ENCODE measurements around the gene TMEM240. TPM values are rescaled to one million over a fixed set of nuclear protein-coding genes. Genes with fewer than 3 reads are reported as not detected.
"Not testable (repeated sequence)": the region's sequence is repeated elsewhere in the genome, so short reads cannot be mapped to it uniquely, and the experiment has no call there.

Gene TMEM240
- total RNA-seq, 1 donor from 2014 or later = 1.1 TPM

DNA sequence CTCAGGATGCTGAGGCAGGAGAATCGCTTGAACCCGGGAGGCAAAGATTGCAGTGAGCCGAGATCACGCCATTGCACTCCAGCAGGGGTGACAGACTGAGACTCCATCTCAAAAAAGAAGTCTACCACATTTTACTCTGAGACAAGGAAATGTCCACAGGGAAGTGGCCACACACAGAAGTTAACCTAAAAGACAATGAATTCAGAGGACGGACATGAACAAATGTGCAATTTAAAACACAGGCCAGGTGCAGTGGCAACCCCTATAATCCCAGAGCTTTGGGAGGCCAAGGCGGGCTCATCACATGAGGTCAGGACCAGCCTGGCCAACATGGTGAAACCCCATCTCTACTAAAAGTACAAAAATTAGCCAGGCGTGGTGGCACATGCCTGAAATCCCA is 17.3 kb upstream of the TMEM240 start:
- DNase-seq (ENCODE audit: low read depth) = not testable (repeated sequence)

DNA sequence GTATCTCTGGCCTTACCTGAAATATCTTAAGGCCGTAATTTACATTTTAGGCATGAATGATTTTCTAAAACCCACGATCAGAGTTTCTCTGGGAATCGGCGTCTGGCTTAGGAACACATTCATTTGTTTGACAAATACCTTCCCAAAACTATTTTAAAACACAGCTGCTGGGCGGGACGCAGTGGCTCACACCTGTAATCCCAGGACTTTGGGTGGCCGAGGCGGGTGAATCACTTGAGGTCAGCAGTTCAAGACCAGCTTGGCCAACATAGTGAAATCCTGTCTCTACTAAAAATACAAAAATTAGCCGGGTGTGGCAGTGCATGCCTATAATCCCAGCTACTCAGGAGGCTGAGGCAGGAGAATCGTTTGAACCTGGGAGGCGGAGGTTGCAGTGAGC is 16.5 kb upstream of the TMEM240 start:
- DNase-seq (ENCODE audit: low read depth) = not testable (repeated sequence)

DNA sequence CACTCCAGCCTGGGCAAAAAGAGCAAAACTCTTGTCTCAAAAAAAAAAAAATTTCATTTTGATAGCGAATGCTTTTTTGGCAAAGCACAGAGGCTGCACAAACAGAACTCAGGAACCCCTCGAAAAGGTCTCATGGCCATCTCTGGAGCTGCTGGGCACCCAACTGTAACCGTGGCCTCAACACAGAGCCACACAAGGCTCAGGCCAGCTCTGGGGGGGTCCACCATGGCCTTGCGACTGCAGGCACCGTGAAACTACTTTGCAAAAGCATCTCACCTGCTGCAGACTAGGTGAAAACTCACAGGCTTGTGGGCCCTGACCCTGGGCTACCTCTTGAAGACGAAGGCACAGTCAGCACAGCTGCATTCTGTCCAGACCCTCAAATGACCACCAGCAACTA is 16.1 kb upstream of the TMEM240 start:
- no peak for DNase-seq (ENCODE audit: low read depth)

DNA sequence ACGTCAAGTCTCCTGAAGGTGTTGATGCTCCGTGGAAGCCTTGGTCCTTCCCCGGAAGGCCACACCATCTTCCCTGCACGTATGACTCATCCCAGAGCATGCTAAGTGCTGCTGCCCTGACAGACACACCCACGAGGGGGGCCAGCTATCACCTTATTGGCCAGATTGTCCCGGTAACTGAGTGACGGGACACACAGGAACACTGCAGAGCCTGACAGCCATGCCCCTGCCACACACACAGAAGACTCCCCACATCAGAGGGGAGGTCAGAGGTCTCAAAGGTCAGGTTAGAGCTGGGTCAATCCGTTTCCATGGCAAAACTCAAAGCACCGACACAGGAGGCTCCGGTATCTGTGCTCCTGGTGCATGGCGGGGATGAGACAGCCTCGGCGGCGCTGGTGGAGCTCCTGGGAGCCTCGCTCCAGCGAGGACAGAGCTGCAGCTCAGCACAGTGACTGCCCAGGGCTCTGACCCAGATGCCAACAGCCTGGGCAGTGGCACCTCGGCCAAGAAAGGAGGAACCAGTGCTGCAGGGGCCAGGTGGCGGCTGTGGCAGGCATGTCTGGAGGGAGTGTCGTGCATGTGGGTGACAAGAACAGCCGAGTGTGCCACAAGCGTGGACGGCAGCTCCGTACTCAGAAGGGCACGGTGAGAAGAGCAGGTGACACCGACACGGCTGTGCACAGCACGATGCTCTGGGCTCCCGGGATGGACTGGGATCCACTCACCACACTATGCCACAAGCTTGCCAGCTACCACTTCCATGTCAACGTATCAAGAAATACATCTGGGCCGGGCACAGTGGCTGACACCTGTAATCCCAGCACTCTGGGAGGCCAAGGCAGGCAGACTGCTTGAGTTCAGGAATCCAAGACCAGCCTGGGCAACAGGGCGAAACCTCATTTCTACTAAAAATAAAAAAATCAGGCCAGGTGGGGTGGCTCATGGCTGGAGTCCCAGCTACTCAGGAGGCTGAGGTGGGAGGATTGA is 14.8 kb upstream of the TMEM240 start:
- peak; percentile 52 for DNase-seq (ENCODE audit: low read depth)

DNA sequence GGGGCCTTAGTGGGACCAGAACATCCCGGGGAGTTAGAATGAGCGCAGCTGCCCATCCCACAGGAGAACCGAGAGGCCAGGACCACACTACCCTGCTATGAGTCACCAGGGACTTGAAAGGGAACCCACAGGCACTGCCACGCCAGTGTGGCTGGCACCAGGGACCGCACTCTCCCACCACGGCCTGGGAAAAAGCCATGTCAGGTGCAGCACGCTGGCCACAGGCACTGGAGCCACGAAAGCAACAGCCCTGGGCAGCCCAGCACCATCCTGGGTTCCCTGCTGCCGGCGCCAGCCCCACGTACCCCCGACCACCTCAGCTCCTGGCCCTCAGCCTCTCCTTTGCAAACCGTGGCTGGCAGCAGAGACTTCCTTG is 14.1 kb upstream of the TMEM240 start:
- DNase-seq (ENCODE audit: low read depth) = no peak

DNA sequence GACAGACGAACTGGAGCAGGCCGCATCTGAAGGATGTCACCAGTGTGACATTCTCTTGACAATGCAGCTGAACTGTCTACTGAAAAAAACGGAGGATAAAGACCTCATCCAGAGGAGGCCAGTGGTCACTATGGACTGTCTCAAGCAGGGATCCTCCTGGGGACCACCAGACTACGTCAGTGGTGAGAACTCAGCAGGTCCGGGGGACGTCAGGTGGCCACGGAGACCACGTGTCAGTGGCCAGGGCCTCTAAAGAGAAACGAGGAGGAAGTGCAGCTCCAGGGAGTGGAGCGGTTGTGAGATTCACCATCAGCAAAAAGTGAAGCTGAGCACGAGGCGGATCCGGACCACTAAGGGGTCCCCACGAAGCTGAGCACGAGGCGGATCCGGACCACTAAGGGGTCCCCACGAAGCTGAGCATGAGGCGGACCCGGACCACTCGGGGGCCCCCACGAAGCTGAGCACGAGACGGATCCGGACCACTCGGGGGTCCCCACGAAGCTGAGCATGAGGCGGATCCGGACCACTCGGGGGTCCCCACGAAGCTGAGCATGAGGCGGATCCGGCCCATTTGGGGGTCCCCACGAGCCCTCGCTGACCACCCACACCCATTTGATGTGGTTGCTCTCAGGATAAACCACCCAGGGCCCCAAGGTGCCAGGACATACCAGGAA is 13.5 kb upstream of the TMEM240 start:
- no peak for DNase-seq (ENCODE audit: low read depth)

DNA sequence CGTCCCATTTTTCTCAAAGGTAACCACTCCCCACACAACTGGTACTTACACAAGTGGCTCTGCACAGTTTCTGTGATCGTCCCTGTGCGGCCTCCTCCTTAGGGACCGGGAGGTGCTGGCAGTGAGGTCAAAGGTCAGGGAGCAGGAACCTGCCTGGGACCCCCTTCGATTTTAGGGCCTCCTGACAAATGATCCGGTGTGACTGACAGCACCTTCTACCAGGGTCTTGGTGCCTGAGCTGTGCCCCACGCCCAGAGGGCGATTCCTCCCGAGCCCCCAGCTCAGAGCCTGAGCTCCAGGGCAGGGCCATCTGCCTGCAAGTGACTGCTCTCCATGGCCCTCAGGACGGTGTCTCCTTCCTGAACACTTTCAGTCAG is 11.8 kb upstream of the TMEM240 start:
- no peak for DNase-seq (ENCODE audit: low read depth)

DNA sequence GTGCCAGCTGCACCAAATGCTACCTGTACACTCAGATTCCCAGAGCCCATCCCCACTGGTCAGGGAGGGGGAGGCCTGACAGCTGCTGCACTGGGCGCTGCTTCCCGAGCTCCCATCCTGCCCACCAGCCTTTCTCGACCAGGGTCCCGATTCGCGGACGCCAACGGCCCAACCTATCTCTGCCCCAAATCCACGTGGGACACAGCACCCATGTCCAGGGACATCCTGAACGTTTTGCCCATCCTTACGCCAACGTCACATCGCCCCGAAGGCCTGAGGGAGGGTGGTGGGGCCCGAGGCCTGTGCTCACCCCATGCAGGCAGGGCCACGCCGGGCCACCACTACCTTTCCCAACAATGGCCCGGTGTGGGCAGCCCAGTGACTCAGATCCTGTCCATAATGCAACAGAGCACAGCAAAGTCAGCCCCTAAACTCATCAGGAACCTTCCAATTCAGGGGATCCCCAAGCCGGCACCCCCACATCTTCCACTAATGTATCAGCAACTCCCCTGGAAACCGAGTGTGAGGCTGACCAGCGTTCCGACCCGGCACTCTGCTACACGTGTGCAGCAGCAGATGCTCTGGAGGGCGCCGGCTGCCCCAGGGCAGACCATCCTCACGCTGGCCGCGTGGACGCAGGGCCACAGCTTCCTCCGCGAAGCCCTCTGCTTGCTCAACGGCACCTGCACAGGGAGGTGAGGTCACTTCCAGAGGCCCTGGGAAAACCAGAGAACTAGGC is 11.3 kb upstream of the TMEM240 start:
- no peak for DNase-seq (ENCODE audit: low read depth)

DNA sequence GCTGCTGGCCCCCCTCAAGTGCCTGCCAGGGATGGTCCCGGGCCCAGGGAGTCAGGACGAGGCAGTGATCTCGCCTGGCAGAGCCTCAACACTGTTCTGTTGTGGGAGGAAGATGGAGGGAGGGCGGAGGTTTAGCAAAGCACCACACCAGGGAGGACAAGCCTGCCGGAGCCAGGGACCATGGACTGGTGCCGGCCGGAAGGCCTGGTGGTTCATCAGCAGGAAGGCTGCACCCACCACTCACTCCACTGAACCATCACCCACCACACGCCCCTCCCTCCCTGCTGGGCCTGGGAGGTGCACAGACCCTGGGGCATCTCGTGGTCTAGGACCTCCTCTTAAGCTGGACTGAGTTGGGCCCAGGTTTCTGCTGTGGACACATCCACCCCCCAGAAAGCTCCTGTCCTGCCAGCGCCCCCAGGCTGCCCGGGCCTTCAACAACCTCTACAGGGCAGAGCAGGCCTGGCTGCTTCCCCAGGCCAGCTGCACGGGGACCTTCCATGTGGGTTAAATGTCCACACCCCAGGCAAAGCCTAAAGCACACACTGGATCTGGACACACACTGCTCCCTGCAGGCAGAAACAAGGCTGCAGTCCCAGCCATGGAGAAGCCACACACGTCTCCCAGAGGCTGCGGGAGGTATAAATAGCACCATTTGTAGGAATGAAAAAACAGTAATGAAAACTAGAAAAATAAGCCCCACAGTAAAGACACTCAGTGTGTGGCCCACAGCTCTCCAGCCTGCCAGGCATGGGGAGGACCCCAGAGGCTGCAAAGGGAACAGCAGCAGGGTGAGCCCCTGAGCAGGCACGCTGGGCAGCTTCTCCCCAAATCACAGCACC is 10.4 kb upstream of the TMEM240 start:
- DNase-seq (ENCODE audit: low read depth) = no peak

DNA sequence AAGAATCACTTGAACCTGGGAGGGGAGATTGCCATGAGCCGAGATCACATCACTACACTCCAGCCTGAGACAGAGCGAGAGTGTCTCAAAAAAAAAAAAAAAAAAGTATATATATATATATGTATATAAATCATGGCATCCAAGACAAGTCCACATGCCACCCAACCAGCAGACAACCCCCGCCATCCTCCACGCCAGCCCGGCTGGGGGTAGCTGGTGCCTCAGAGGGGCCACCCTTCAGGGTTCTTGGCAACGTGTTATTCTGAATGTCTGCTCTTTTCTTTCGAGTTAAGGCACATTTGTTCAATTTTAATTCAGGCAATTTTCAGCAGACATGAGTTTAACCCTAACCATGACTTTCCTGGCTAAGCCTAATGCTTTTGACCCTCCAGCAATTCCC is 9.7 kb upstream of the TMEM240 start:
- no peak for DNase-seq (ENCODE audit: low read depth)

DNA sequence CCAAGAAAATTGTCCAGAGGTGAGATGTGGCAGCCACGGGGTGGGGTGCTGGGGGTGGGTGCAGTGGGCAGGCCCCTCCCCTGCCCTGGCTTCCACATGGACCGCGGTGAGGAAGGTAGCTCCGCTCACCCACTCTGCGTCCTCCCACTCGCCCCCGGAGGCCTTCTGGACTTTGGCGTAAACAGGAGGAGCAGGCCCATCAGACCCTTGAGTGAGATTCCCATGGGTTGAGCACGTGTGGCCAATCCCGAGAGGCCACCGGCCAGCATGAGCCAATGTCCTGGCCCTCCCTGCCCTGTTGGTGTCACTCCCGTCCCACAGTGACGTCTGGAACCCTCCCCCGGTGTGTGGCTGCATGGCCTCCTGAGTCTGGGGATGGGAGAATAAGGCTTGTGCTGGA is 8.2 kb upstream of the TMEM240 start:
- no peak for DNase-seq (ENCODE audit: low read depth)

DNA sequence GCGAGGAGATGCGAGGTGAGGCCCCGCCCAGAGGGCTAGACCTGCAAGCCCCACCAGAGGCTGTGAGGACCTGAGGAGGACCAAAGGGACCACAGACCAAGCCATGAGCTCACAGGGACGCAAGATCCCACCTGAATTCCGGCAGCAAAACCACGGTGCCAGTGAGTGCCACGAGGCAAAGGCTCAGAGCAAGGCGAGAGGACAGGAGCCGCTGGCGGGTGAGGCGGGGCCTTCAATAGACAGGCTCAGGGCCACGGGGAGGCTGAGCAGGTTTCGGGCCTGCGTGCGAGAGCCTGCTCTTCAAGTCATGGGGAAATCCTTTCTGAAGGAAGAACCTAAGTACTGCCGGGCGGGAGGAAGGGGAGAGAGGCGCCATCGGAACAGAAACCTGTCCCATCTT is 7.1 kb upstream of the TMEM240 start:
- no peak for DNase-seq (ENCODE audit: low read depth)

DNA sequence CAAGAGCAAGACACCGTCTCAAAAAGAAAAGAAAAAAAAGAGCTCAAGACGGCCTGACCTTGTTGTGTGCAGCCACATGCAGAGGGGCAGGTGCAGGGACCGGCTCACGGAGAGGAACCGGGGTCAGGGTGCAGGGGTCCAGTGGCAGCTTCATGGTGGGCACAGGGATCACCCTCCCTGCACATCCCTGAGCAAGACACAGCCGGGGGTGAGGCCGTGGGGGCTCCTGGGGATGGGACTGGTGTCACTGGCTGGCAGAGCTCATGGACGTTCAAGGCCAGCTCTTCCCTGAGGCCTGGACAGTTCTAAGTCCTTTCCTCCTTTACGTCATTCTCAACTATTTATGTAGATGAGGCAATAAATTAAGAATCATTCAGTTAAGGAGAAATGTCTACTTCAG is 6.6 kb upstream of the TMEM240 start:
- DNase-seq (ENCODE audit: low read depth) = no peak

DNA sequence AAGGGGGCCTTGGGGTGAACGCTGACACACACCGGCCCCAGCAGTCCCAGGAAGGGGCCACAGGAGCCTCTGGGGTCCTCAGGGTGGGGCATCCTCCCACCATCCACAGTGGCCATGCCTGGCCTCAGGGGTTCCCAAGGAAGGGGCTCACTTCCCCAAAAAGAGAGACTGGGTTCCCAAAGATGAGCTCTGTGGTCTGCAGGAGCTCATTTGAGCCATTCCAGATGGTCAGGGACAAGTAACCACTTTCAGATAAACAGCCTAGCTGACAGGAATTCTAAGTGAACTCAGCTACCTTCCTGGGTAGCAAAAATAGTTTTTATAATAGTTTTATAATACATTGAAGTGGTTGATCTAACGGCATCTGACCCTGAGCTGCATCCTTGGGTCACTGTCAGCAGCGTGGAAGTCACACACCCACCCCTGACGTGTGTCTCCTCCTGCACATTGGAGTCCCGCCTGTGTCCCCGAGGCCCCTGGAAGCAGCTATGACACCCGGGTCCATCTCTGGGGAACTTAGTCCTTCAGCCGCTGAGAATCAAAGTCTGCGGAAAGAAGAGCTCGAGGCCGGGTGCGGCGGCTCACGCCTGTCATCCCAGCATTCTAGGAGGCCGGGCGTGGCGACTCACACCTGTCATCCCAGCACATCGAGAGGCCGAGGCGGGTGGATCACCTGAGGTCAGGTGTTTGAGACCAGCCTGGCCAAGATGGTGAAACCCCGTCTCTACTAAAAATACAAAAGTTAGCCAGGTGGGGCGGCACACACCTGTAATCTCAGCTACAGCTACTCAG is 5.7 kb upstream of the TMEM240 start:
- no peak for DNase-seq (ENCODE audit: low read depth)

DNA sequence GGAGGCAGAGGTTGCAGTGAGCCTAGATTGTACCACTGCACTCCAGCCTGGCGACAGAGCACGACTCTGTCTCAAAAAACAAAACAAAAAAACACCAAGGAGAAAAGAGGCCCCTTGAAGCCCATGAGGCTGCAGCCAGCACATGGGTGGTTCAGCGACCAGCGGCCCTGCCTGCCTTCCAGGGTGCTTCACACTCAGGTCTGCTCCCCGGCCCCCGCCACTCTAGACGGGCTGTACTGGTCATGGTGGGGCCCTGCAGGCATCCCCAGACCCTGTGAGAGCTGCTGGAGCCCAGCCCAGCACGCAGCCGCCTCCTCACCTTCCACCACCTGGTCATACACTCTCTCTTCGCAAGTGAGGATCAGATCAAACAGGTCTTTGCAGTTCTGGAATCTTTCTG is 4.1 kb upstream of the TMEM240 start:
- DNase-seq (ENCODE audit: low read depth) = no peak

DNA sequence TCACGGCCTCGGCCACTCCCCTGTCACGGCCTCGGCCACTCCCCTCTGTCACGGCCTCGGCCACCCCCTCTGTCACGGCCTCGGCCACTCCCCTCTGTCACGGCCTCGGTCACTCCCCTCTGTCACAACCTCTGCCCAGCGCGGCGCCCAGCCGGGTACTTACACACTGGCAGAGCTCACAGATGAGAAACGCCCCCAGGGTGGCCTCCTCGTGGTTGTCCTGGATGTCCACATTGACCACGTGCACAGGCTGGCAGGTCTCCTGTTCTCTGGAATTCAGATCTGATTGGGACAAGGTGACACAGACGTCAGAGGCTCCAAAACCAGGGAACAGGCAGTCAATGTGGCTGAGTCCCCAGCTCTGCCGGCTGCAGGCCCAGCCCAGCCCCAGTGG is 3.3 kb upstream of the TMEM240 start:
- no peak for DNase-seq (ENCODE audit: low read depth)

DNA sequence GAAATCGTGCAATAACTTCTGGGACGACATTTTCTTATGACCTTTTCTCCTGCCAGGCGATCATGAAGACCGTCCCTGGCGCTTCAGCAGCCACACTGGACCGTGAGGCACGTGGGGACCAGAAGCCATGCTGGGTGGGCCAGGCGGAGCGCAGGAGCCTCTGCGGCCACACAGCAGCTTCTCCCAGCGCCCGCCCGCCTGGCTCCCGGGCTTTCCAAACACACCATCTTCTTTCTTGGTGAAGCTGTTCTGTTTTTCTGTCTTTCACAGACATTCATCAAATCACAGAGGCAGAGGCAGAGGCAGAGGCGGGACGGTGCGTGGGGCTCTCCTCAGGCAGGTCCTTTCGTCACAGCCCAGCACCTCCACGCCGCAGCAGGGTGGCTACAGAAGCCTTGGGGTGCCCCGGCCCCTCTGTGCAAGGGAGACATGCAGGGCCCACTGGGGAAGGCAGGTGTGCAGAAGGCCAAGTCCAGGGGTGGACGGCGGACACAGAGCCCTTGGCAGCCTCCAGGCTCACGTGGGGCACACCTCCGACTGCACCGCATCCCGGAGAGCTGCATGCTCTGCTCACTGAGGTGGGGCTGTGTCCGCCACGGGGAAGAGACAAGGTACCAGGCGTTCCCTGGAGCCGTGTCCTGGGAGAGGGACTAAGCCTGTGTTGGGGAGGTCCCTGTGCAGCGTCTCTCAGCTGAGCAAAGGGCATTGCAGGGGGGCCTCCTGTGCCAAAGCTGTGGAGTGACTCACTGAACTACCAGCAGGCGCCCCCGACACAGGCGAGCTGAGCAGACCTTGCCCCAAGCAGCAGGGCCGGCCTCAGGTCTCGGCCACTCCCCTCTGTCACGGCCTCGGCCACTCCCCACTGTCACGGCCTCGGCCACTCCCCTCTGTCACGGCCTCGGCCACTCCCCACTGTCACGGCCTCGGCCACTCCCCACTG is 2.6 kb upstream of the TMEM240 start:
- DNase-seq (ENCODE audit: low read depth) = no peak

DNA sequence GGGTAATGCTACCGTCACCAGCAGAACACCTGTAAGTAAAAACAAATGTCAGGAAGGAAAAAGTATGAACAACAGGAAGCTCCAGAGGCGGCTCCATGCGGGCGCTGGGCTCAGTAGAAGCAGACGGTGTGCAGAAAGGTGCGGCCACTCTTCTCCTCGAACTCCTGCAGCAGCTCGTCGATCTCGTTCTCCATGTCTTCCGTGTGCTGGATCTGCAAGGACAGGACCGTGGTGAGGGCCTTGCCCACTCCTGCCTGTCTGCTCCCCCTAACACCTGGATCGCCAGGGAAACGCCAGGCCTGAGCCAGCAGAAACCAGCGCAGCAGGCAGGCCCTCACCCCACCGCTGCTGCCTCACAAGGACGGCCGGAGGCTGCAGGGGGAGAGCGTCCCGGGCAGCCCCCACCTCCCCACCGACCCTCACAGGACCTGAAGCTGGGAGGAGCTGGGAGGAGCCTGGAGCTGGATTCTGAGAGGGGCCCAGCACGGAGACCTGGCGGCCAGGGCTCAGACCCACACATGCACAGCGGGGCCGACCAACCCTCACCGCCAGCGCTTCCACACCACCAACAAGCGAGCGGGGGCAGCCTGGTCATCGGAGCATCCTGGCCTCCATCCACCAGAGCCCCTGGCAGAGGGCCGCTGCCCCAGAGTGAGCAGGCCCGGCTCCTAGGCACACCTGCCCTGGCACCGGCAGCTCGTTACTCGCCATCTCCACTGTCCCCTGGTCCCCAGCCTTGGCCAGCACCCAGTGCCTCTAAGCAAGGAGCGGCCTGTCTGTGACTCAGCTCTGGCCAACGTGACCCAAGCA is 1.7 kb upstream of the TMEM240 start:
- no peak for DNase-seq (ENCODE audit: low read depth)

All from renal cortical epithelial cell (primary cell).